Fibroblast of the aortic adventitia (primary cell): ENCODE measurements around the gene KCNQ1OT1. TPM values are rescaled to one million over a fixed set of nuclear protein-coding genes. Genes with fewer than 3 reads are reported as not detected.

Experiments
- DNase-seq: peaks from one replicate; pipeline ENCODE4 v3.0.0-alpha.2; 2010; ENCODE audit warnings: low read depth
- H3K4me3 ChIP-seq: 2 replicates; pipeline ENCODE4 v1.5.1; 2011; ENCODE audit warnings: low read depth, mild to moderate bottlenecking, control low read depth, low read length, moderate library complexity
- CTCF ChIP-seq: IDR thresholded peaks from 2 replicates; pipeline ENCODE4 v1.5.1; 2011; ENCODE audit warnings: mild to moderate bottlenecking, low read length, control low read depth, inconsistent platforms; ENCODE audit not compliant: insufficient read depth
- total RNA-seq: library from RNA; depleted of rRNA; stranded (reverse); fragments of >200 nt; gene quantifications from 2 replicates; pipeline ENCODE4 v1.2.3, GENCODE V29; 2012; ENCODE audit warnings: low replicate concordance

KCNQ1OT1 gene
- total RNA-seq, 1 donor: 5.5 TPM

- TF ChIP-seq CTCF: no peak
- DNase-seq: no peak
- H3K4me3 ChIP-seq: no peak overlapping the region
Observed at GRCh38 chr11:2569731-2570210, 130.0 kb downstream of the KCNQ1OT1 start.

GRCh38 chr11:2569321-2569721 is 130.5 kb downstream of the KCNQ1OT1 start:
- TF ChIP-seq CTCF: no peak
- no peak overlapping the region for H3K4me3 ChIP-seq
- DNase-seq: no peak

GRCh38 chr11:2567026-2567671 is 132.6 kb downstream of the KCNQ1OT1 start:
- no peak overlapping the region for H3K4me3 ChIP-seq
- TF ChIP-seq CTCF: no peak
- no peak for DNase-seq

GRCh38 chr11:2566223-2567025 is 133.4 kb downstream of the KCNQ1OT1 start:
- H3K4me3 ChIP-seq: no peak overlapping the region
- peak; percentile 11 for TF ChIP-seq CTCF
- peak; percentile 3 for DNase-seq

GRCh38 chr11:2565447-2566222 is 134.2 kb downstream of the KCNQ1OT1 start:
- DNase-seq: no peak
- no peak overlapping the region for H3K4me3 ChIP-seq
- TF ChIP-seq CTCF: no peak

- DNase-seq: no peak
- no peak for TF ChIP-seq CTCF
- H3K4me3 ChIP-seq: no peak overlapping the region
Observed at GRCh38 chr11:2564588-2565425, 135.0 kb downstream of the KCNQ1OT1 start.
